PFSK-1 (cell line): ENCODE data around the gene MAP4K4.

ENCODE experiments used
- POLR2AphosphoS5 ChIP-seq: IDR thresholded peaks from 2 replicates; pipeline ENCODE4 v1.6.1; 2012; ENCODE audit warnings: low read depth, mild to moderate bottlenecking, control low read depth, low read length, moderate library complexity
- REST ChIP-seq, 2 experiments: IDR thresholded peaks; 2 replicates each; pipeline versions ENCODE4 v1.6.1 to v1.8.0; 2011 to 2012; ENCODE audit warnings: low read depth in 2 of 2, low read length in 2 of 2, control low read depth in 1 of 2, inconsistent platforms in 1 of 2, mild to moderate bottlenecking in 1 of 2, moderate library complexity in 1 of 2; ENCODE audit not compliant: insufficient read depth in 1 of 2

GRCh38 chr2:101837354-101837753, 139.8 kb downstream of the MAP4K4 start:
- no peak for TF ChIP-seq POLR2AphosphoS5
- no peak for TF ChIP-seq REST (IDR thresholded peaks at IDR 0.05; ENCODE audit: insufficient read depth in 1 of 2, low read depth in 2 of 2, low read length in 2 of 2)
